Stimulated activated CD4-positive, alpha-beta T cell treated with anti-CD3 and anti-CD28 coated beads, Interleukin-12 subunit alpha, Interleukin-12 subunit beta, amount 100 ng/mL, for 4 hours (primary cell): Measurements from ENCODE around the gene SIPA1.
"Not testable (repeated sequence)": the region's sequence is repeated elsewhere in the genome, so short reads cannot be mapped to it uniquely, and the experiment has no call there.

Source experiments
- DNase-seq: peaks from one replicate; pipeline ENCODE4 v3.0.0-alpha.2; 2020

Gene SIPA1

GRCh38 chr11:65661599-65662246 is 23.8 kb downstream of the SIPA1 start:
- no peak for DNase-seq

GRCh38 chr11:65662247-65662798 is 24.4 kb downstream of the SIPA1 start:
- DNase-seq = no peak

GRCh38 chr11:65662799-65663638 is 25.1 kb downstream of the SIPA1 start, which contains the start of gene RELA:
Gene RELA, minus strand, starts transcription at chr11:65662916. Its CDS starts 84 bp downstream, at chr11:65662832.
- DNase-seq = peak; percentile 84

GRCh38 chr11:65663639-65664200 is 25.8 kb downstream of the SIPA1 start:
- DNase-seq = peak; percentile 52

GRCh38 chr11:65672180-65672860 is 34.4 kb downstream of the SIPA1 start:
- DNase-seq = no peak

GRCh38 chr11:65672982-65673381 is 35.1 kb downstream of the SIPA1 start:
- no peak for DNase-seq

- DNase-seq = no peak
These were observed 42.4 kb downstream of the SIPA1 start for GRCh38 chr11:65680192-65680743.

- not testable (repeated sequence) for DNase-seq
These were observed 45.6 kb downstream of the SIPA1 start for GRCh38 chr11:65683480-65683879.

GRCh38 chr11:65685981-65686380 is 48.1 kb downstream of the SIPA1 start:
- no peak for DNase-seq

- DNase-seq = not testable (repeated sequence)
These were observed 53.9 kb downstream of the SIPA1 start for GRCh38 chr11:65691847-65692246.

GRCh38 chr11:65692367-65692766 is 54.5 kb downstream of the SIPA1 start:
- no peak for DNase-seq

GRCh38 chr11:65695459-65696241 is 57.7 kb downstream of the SIPA1 start:
- DNase-seq = no peak

GRCh38 chr11:65696802-65697552 is 59.1 kb downstream of the SIPA1 start:
- no peak for DNase-seq

GRCh38 chr11:65698205-65698604 is 60.3 kb downstream of the SIPA1 start:
- no peak for DNase-seq

- DNase-seq = no peak
These were observed 61.4 kb downstream of the SIPA1 start for GRCh38 chr11:65699306-65699705.

GRCh38 chr11:65700399-65700798 is 62.5 kb downstream of the SIPA1 start:
- DNase-seq = no peak
